OCI-LY1 (cell line): ENCODE results near the gene TYR.
"Not testable (repeated sequence)": the region's sequence is repeated elsewhere in the genome, so short reads cannot be mapped to it uniquely, and the experiment has no call there.

ENCODE experiments used
- H2AFZ ChIP-seq: fragments of 200-600 bp; sonication (generic), shearing (Covaris generic); 2 replicates; pipeline ENCODE4 v1.6.0; 2014; ENCODE audit warnings: antibody characterized with exemption, mild to moderate bottlenecking, low read length
- H3F3A ChIP-seq: fragments of 200-600 bp; sonication (generic), shearing (Covaris generic); 2 replicates; pipeline ENCODE4 v1.6.0; 2014; ENCODE audit warnings: mild to moderate bottlenecking, antibody characterized with exemption, low read length, moderate library complexity; ENCODE audit not compliant: insufficient read depth
- H3K27ac ChIP-seq: fragments of 200-600 bp; sonication (generic); 2 replicates; pipeline ENCODE4 v1.5.1; 2014; ENCODE audit warnings: low read length, mixed run types, mild to moderate bottlenecking, low read depth; ENCODE audit not compliant: poor library complexity, severe bottlenecking
- H3K27me3 ChIP-seq: fragments of 200-600 bp; sonication (generic); 2 replicates; pipeline ENCODE4 v1.6.0; 2014; ENCODE audit warnings: antibody characterized with exemption, mild to moderate bottlenecking, low read length, moderate library complexity; ENCODE audit not compliant: insufficient read depth
- H3K36me3 ChIP-seq: fragments of 200-600 bp; sonication (generic); 2 replicates; pipeline ENCODE4 v1.6.1; 2014; ENCODE audit warnings: mild to moderate bottlenecking, antibody characterized with exemption, low read length, moderate library complexity, mixed read lengths; ENCODE audit not compliant: insufficient read depth
- H3K4me1 ChIP-seq: fragments of 200-600 bp; sonication (generic); 2 replicates; pipeline ENCODE4 v1.5.1; 2014; ENCODE audit warnings: mild to moderate bottlenecking, low read length, moderate library complexity; ENCODE audit not compliant: insufficient read depth, severe bottlenecking
- H3K4me2 ChIP-seq: fragments of 200-600 bp; sonication (generic), shearing (Covaris generic); 2 replicates; pipeline ENCODE4 v1.6.1; 2014; ENCODE audit warnings: low read length
- H3K4me3 ChIP-seq: fragments of 200-600 bp; sonication (generic); 2 replicates; pipeline ENCODE4 v1.5.1; 2014; ENCODE audit warnings: low read length, low read depth, mild to moderate bottlenecking, mixed read lengths; ENCODE audit not compliant: poor library complexity, severe bottlenecking
- H3K79me2 ChIP-seq: fragments of 200-600 bp; shearing (Covaris generic); 2 replicates; pipeline ENCODE4 v1.6.1; 2016; ENCODE audit warnings: mixed run types, low read length, mixed read lengths; ENCODE audit not compliant: insufficient read depth
- H3K9ac ChIP-seq: fragments of 200-600 bp; sonication (generic), shearing (Covaris generic); 2 replicates; pipeline ENCODE4 v1.6.1; 2014; ENCODE audit warnings: mild to moderate bottlenecking, low read length, mixed read lengths
- H3K9me2 ChIP-seq: fragments of 200-600 bp; sonication (generic), shearing (Covaris generic); 2 replicates; pipeline ENCODE4 v1.6.1; 2014; ENCODE audit warnings: low read depth, mild to moderate bottlenecking, low read length, mixed read lengths
- H3K9me3 ChIP-seq: fragments of 200-600 bp; shearing (Covaris generic); 2 replicates; pipeline ENCODE4 v1.6.1; 2014; ENCODE audit warnings: low read length, mixed read lengths
- H4K20me1 ChIP-seq: fragments of 200-600 bp; sonication (generic), shearing (Covaris generic); 2 replicates; pipeline ENCODE4 v1.6.0; 2016; ENCODE audit warnings: mild to moderate bottlenecking, low read length; ENCODE audit not compliant: insufficient read depth
- CTCF ChIP-seq: fragments of 200-600 bp; sonication (generic), shearing (Covaris generic); IDR thresholded peaks from 2 replicates; pipeline ENCODE4 v1.5.1; 2017; ENCODE audit warnings: mild to moderate bottlenecking, antibody characterized with exemption, low read length, moderate library complexity, mixed read lengths
- EZH2 ChIP-seq: fragments of 200-600 bp; sonication (generic), shearing (Covaris generic); IDR thresholded peaks from 2 replicates; pipeline ENCODE4 v1.8.0; 2017; ENCODE audit warnings: borderline replicate concordance, mixed run types, mild to moderate bottlenecking, antibody characterized with exemption, low read length, moderate library complexity, mixed read lengths

Gene TYR

GRCh38 chr11:89279176-89279575 lies 101.5 kb downstream of the TYR start:
- no peaks in the 10 kb centered on the region for H3K27me3 ChIP-seq
- H2AFZ ChIP-seq = no peak overlapping the region
- no peaks in the 10 kb centered on the region for H3K4me1 ChIP-seq
- H4K20me1 ChIP-seq = no peaks in the 10 kb centered on the region
- H3K27ac ChIP-seq = no peak overlapping the region
- no peaks in the 10 kb centered on the region for H3K36me3 ChIP-seq
- no peaks in the 10 kb centered on the region for H3K9me3 ChIP-seq
- H3K9ac ChIP-seq = no peak overlapping the region
- H3K4me2 ChIP-seq = no peak overlapping the region
- no peak for TF ChIP-seq CTCF
- TF ChIP-seq EZH2 = no peak
- no peaks in the 10 kb centered on the region for H3F3A ChIP-seq
- no peaks in the 10 kb centered on the region for H3K79me2 ChIP-seq
- H3K4me3 ChIP-seq = no peak overlapping the region
- H3K9me2 ChIP-seq = no peaks in the 10 kb centered on the region

GRCh38 chr11:89281032-89281677 lies 103.5 kb downstream of the TYR start:
- not testable (repeated sequence) for H3K27me3 ChIP-seq, H3K9ac ChIP-seq, H4K20me1 ChIP-seq, H3K4me3 ChIP-seq, H3K4me1 ChIP-seq, H3K4me2 ChIP-seq, H3K36me3 ChIP-seq, H3K9me2 ChIP-seq, H3K79me2 ChIP-seq, H3F3A ChIP-seq, H3K27ac ChIP-seq, H2AFZ ChIP-seq, H3K9me3 ChIP-seq

GRCh38 chr11:89286601-89287000 lies 108.9 kb downstream of the TYR start:
- not testable (repeated sequence) for H3K27me3 ChIP-seq, H3K27ac ChIP-seq, H3K79me2 ChIP-seq, H3F3A ChIP-seq, H3K9me3 ChIP-seq, H4K20me1 ChIP-seq, H3K36me3 ChIP-seq, H3K9me2 ChIP-seq, H3K9ac ChIP-seq, H3K4me2 ChIP-seq, H2AFZ ChIP-seq, H3K4me3 ChIP-seq, H3K4me1 ChIP-seq

GRCh38 chr11:89288004-89288403 lies 110.3 kb downstream of the TYR start:
- H3K36me3 ChIP-seq, H3K4me1 ChIP-seq, H3F3A ChIP-seq, H4K20me1 ChIP-seq, H3K9me2 ChIP-seq, H2AFZ ChIP-seq, H3K9ac ChIP-seq, H3K4me3 ChIP-seq, H3K27ac ChIP-seq, H3K4me2 ChIP-seq, H3K27me3 ChIP-seq, H3K79me2 ChIP-seq, H3K9me3 ChIP-seq: not testable (repeated sequence)
